Progenitor cell of endocrine pancreas (in vitro differentiated cells): ENCODE data around the gene MFAP5. TPM values are rescaled to one million over a fixed set of nuclear protein-coding genes. Genes with fewer than 3 reads are reported as not detected.

ENCODE experiments used
- DNase-seq: peaks from one replicate; pipeline ENCODE4 v3.0.0; 2021; ENCODE audit warnings: low spot score; ENCODE audit not compliant: unreplicated experiment
- H3K27ac Mint-ChIP-seq: 2 replicates; pipeline ENCODE4 v1.8.0; 2021; ENCODE audit warnings: mild to moderate bottlenecking, moderate library complexity, mixed read lengths
- H3K27me3 Mint-ChIP-seq: 2 replicates; pipeline ENCODE4 v1.8.0; 2021; ENCODE audit warnings: mixed read lengths
- H3K36me3 Mint-ChIP-seq: 2 replicates; pipeline ENCODE4 v1.8.0; 2022; ENCODE audit warnings: mixed read lengths; ENCODE audit not compliant: insufficient read depth
- H3K4me1 Mint-ChIP-seq: 2 replicates; pipeline ENCODE4 v1.8.0; 2021; ENCODE audit warnings: low read depth, mixed read lengths
- H3K4me3 Mint-ChIP-seq: 2 replicates; pipeline ENCODE4 v1.8.0; 2021; ENCODE audit warnings: low read depth, mild to moderate bottlenecking, moderate library complexity, mixed read lengths
- H3K9me3 Mint-ChIP-seq: 2 replicates; pipeline ENCODE4 v1.8.0; 2021; ENCODE audit warnings: low read depth, mixed read lengths
- total RNA-seq: library from RNA; stranded (reverse); gene quantifications from 2 replicates; pipeline ENCODE4 v1.2.1, GENCODE V29; 2021
- TF ChIP-seq, protein P1 (sequence below): fragments of 200-600 bp; sonication (generic); IDR thresholded peaks from one replicate; pipeline ENCODE4 v1.5.0; 2021; ENCODE audit warnings: antibody characterized with exemption, mild to moderate bottlenecking; ENCODE audit not compliant: unreplicated experiment

Gene MFAP5
- total RNA-seq, 1 donor from 2014 or later, result not detected

- peaks cover under 1% of the 10 kb centered on the region for H3K9me3 Mint-ChIP-seq
- H3K27me3 Mint-ChIP-seq, result peaks cover 4% of the 10 kb centered on the region
- TF ChIP-seq, protein P1, sequence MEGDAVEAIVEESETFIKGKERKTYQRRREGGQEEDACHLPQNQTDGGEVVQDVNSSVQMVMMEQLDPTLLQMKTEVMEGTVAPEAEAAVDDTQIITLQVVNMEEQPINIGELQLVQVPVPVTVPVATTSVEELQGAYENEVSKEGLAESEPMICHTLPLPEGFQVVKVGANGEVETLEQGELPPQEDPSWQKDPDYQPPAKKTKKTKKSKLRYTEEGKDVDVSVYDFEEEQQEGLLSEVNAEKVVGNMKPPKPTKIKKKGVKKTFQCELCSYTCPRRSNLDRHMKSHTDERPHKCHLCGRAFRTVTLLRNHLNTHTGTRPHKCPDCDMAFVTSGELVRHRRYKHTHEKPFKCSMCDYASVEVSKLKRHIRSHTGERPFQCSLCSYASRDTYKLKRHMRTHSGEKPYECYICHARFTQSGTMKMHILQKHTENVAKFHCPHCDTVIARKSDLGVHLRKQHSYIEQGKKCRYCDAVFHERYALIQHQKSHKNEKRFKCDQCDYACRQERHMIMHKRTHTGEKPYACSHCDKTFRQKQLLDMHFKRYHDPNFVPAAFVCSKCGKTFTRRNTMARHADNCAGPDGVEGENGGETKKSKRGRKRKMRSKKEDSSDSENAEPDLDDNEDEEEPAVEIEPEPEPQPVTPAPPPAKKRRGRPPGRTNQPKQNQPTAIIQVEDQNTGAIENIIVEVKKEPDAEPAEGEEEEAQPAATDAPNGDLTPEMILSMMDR, result no peak
- peaks cover 2% of the 10 kb centered on the region for H3K4me1 Mint-ChIP-seq
- no peak for DNase-seq
- H3K36me3 Mint-ChIP-seq, result peaks cover under 1% of the 10 kb centered on the region
- no peak overlapping the region for H3K27ac Mint-ChIP-seq
- H3K4me3 Mint-ChIP-seq, result no peak overlapping the region
These were observed 1.7 kb upstream of the MFAP5 start for GRCh38 chr12:8664228-8664913.

GRCh38 chr12:8661751-8662150, 875 bp downstream of the MFAP5 start:
- H3K27ac Mint-ChIP-seq, result no peak overlapping the region
- H3K27me3 Mint-ChIP-seq, result peaks cover 4% of the 10 kb centered on the region
- H3K9me3 Mint-ChIP-seq, result no peaks in the 10 kb centered on the region
- H3K4me1 Mint-ChIP-seq, result peaks cover 4% of the 10 kb centered on the region
- DNase-seq, result no peak
- no peak overlapping the region for H3K4me3 Mint-ChIP-seq
- TF ChIP-seq, protein P1, result no peak
- H3K36me3 Mint-ChIP-seq, result no peaks in the 10 kb centered on the region

DNA sequence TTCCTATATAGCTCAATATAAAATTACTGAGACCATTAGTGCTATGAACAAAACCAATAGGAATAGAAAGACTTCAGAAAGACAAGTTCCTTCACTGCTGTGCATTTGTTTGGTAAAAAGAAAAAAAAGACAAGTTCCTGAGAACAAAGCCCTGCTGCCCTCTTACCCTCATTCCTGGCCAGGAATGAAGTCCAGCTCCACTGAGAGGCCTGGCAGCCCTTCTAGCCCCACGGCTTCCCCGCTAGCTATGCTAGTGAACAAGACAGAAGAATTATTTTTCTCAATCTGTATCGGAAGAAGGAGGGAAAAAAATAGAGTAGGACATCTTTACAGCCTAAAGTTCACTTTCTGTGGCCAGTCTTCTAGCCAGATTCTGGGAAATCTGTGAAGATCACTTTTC, 1.6 kb downstream of the MFAP5 start:
- no peak overlapping the region for H3K27ac Mint-ChIP-seq
- no peaks in the 10 kb centered on the region for H3K9me3 Mint-ChIP-seq
- H3K4me1 Mint-ChIP-seq, result peaks cover 4% of the 10 kb centered on the region
- no peak for DNase-seq
- H3K27me3 Mint-ChIP-seq, result peaks cover 4% of the 10 kb centered on the region
- TF ChIP-seq, protein P1, result no peak
- H3K4me3 Mint-ChIP-seq, result no peak overlapping the region
- H3K36me3 Mint-ChIP-seq, result no peaks in the 10 kb centered on the region

DNA sequence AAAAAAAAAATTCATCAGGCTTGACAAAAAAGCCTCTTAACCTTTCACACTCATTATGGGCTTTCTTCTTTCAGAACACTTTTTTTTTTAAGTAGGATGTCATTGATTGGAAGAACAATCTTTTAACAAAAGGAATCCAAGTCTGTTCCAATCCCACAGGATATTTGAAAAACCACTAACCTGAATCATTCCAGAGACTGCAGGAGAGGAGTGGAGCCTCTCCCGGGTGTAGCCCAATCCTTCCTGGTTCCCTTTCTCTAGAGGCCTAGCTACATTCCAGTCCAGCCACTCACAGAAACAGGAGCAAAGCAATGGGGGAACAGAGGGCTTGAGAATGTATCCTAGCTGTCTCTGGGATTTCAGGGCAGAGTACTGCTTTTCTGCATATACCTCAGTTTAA, 4.3 kb downstream of the MFAP5 start:
- H3K4me1 Mint-ChIP-seq, result peaks cover 4% of the 10 kb centered on the region
- H3K9me3 Mint-ChIP-seq, result no peaks in the 10 kb centered on the region
- peak overlapping the region; percentile 6 for H3K27ac Mint-ChIP-seq
- no peak overlapping the region for H3K4me3 Mint-ChIP-seq
- no peaks in the 10 kb centered on the region for H3K27me3 Mint-ChIP-seq
- TF ChIP-seq, protein P1, result no peak
- no peak for DNase-seq
- no peaks in the 10 kb centered on the region for H3K36me3 Mint-ChIP-seq

DNA sequence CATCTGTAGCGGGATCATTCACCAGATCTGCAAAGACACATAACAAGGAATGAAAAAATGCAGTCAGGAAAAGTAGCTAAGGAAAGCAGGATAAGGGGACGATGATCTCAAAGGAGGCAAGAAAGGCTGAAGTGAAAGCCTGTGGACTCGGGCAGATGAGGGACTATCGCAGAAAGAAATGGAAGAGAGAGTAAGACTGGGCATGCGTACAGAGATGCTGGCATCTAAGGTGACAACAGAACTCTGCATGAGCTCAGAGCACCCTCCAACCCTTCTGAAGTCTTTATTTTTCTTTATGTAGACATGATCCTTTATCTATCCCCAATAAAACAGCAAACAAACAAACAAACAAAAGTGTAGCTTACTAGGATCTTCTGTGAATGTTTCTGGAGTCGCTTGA, 7.2 kb downstream of the MFAP5 start:
- peaks cover 2% of the 10 kb centered on the region for H3K4me1 Mint-ChIP-seq
- H3K27me3 Mint-ChIP-seq, result peaks cover under 1% of the 10 kb centered on the region

More for the DNA sequence above, 7.2 kb downstream of the MFAP5 start:
- TF ChIP-seq, protein P1, result no peak
- H3K9me3 Mint-ChIP-seq, result no peaks in the 10 kb centered on the region
- DNase-seq, result no peak
- no peaks in the 10 kb centered on the region for H3K36me3 Mint-ChIP-seq
- no peak overlapping the region for H3K4me3 Mint-ChIP-seq
- no peak overlapping the region for H3K27ac Mint-ChIP-seq
